AG10803 (cell line): Measurements from ENCODE around the gene SHE.
"Not testable (repeated sequence)": the region's sequence is repeated elsewhere in the genome, so short reads cannot be mapped to it uniquely, and the experiment has no call there.

Experiments
- DNase-seq: peaks from one replicate; pipeline ENCODE4 v3.0.0; 2010; ENCODE audit warnings: low read depth
- H3K4me3 ChIP-seq: 2 replicates; pipeline ENCODE4 v1.5.1; 2011; ENCODE audit warnings: mild to moderate bottlenecking, low read length, control low read depth
- CTCF ChIP-seq: conservative IDR thresholded peaks from 2 replicates; pipeline ENCODE4 v1.5.1; 2011; ENCODE audit warnings: mild to moderate bottlenecking, low read length, control low read depth, inconsistent platforms

The SHE gene

GRCh38 chr1:154546264-154547063 lies 44.3 kb upstream of the SHE start:
- H3K4me3 ChIP-seq: no peak overlapping the region
- peak; percentile 79 for TF ChIP-seq CTCF
- peak; percentile 49 for DNase-seq

GRCh38 chr1:154541231-154541630 lies 39.0 kb upstream of the SHE start:
- no peak for DNase-seq
- TF ChIP-seq CTCF: no peak
- no peak overlapping the region for H3K4me3 ChIP-seq

GRCh38 chr1:154539486-154540483 lies 37.6 kb upstream of the SHE start:
- no peak overlapping the region for H3K4me3 ChIP-seq
- TF ChIP-seq CTCF: no peak
- DNase-seq: no peak

GRCh38 chr1:154536570-154536969 lies 34.4 kb upstream of the SHE start:
- H3K4me3 ChIP-seq: no peak overlapping the region
- no peak for TF ChIP-seq CTCF
- DNase-seq: peak; percentile 54

- DNase-seq: peak; percentile 14
- H3K4me3 ChIP-seq: no peak overlapping the region
- TF ChIP-seq CTCF: peak; percentile 28
Measured at GRCh38 chr1:154533952-154534844, 32.0 kb upstream of the SHE start.

GRCh38 chr1:154531950-154532349 lies 29.7 kb upstream of the SHE start:
- H3K4me3 ChIP-seq, DNase-seq: not testable (repeated sequence)

GRCh38 chr1:154529308-154529707 lies 27.1 kb upstream of the SHE start:
- DNase-seq: no peak
- no peak overlapping the region for H3K4me3 ChIP-seq
- TF ChIP-seq CTCF: no peak
